K562 (cell line): Measurements from ENCODE around the gene RARRES2. TPM values are rescaled to one million over a fixed set of nuclear protein-coding genes. Genes with fewer than 3 reads are reported as not detected.

Experiments
- BRF2 ChIP-seq: IDR thresholded peaks from 3 replicates; pipeline ENCODE4 v1.6.1; 2011; ENCODE audit warnings: borderline replicate concordance, mild to moderate bottlenecking; ENCODE audit not compliant: insufficient read length, insufficient read depth
- DEAF1 ChIP-seq: fragments of 450-650 bp; formaldehyde crosslinking; IDR thresholded peaks from 2 replicates; pipeline ENCODE4 v1.4.0; 2020; ENCODE audit warnings: mild to moderate bottlenecking, moderate library complexity
- KDM4B ChIP-seq, 2 experiments: fragments of 450-650 bp in 1 of 2; sonication (generic) in 1 of 2; IDR thresholded peaks; 2 replicates each; pipeline ENCODE4 v1.6.1; 2016 to 2017; ENCODE audit warnings: borderline replicate concordance in 2 of 2, antibody characterized with exemption in 1 of 2, low read depth in 1 of 2, mild to moderate bottlenecking in 1 of 2
- MCM3 ChIP-seq: fragments of 450-650 bp; IDR thresholded peaks from 2 replicates; pipeline ENCODE4 v1.6.1; 2016
- NCOA1 ChIP-seq: fragments of 450-650 bp; IDR thresholded peaks from 2 replicates; pipeline ENCODE4 v1.6.1; 2016; ENCODE audit warnings: low read depth
- NFE2L1 ChIP-seq: fragments of 450-650 bp; IDR thresholded peaks from 2 replicates; pipeline ENCODE4 v1.6.1; 2016; ENCODE audit warnings: missing genetic modification characterization, low read depth, mild to moderate bottlenecking, missing compliant biosample characterization, moderate library complexity, borderline replicate concordance
- NR2F6 ChIP-seq: fragments of 450-650 bp; formaldehyde crosslinking; IDR thresholded peaks from 2 replicates; pipeline ENCODE4 v1.4.0; 2020; ENCODE audit warnings: mild to moderate bottlenecking
- POLR2A ChIP-seq: fragments of 450-650 bp; conservative IDR thresholded peaks from 2 replicates; pipeline ENCODE4 v1.6.1; 2016
- PRMT5 ChIP-seq: sonication (generic); formaldehyde crosslinking; IDR thresholded peaks from 2 replicates; pipeline ENCODE4 v1.5.0; 2020; ENCODE audit warnings: missing genetic modification reagents
- RAD51 ChIP-seq: fragments of 450-650 bp; IDR thresholded peaks from 2 replicates; pipeline ENCODE4 v1.7.1; 2016; ENCODE audit warnings: low read depth, mild to moderate bottlenecking, borderline replicate concordance
- SMAD2 ChIP-seq: fragments of 150-350 bp; IDR thresholded peaks from 2 replicates; pipeline ENCODE4 v1.6.1; 2014; ENCODE audit warnings: low read depth, mild to moderate bottlenecking, low read length
- ZBTB11 ChIP-seq, 3 experiments: fragments of 200-800 bp in 1 of 3; fragments of 250-450 bp in 1 of 3; fragments of 450-650 bp in 1 of 3; sonication (Bioruptor Pico) in 1 of 3; sonication (Bioruptor generic) in 1 of 3; formaldehyde crosslinking in 1 of 3; IDR thresholded peaks; 2 replicates each; pipeline versions ENCODE4 v1.6.1 to v1.8.0; 2016 to 2022; ENCODE audit warnings: mild to moderate bottlenecking in 2 of 3, missing genetic modification characterization in 2 of 3, missing compliant biosample characterization in 1 of 3, moderate library complexity in 1 of 3
- ZNF121 ChIP-seq: sonication (generic); formaldehyde crosslinking; conservative IDR thresholded peaks from 2 replicates; pipeline ENCODE4 v1.8.0; 2022; ENCODE audit warnings: missing genetic modification reagents
- ZNF408 ChIP-seq: fragments of 250-450 bp; sonication (Bioruptor Pico); IDR thresholded peaks from 2 replicates; pipeline ENCODE4 v1.4.0; 2020; ENCODE audit warnings: low read depth, mild to moderate bottlenecking, moderate library complexity
- polyA plus RNA-seq, 8 experiments: library from polyadenylated mRNA; depleted of rRNA in 4 of 8; stranded (reverse) in 5 of 8; unstranded in 3 of 8; fragments of >200 nt; fragmentation: Nextera tagmentation in 2 of 8; fragmentation: Illumina TruSeq in 1 of 8; extraction: Ambion mirVana in 2 of 8; extraction: Trizol in 1 of 8; gene quantifications; 2 replicates each; pipeline versions ENCODE4 v1.2.1 to v1.2.3, GENCODE V29; 2011 to 2014; ENCODE audit warnings: inconsistent platforms in 1 of 8, missing spikeins in 1 of 8
- total RNA-seq, 7 experiments: library from RNA; depleted of rRNA in 6 of 7; stranded (reverse); fragments of >200 nt in 6 of 7; fragmentation: Illumina TruSeq in 2 of 7; extraction: Trizol in 2 of 7; gene quantifications; 2 replicates each; pipeline versions ENCODE4 v1.2.1 to v1.2.3, GENCODE V29; 2011 to 2021; ENCODE audit warnings: low replicate concordance in 1 of 7

RARRES2 gene
- total and polyA plus RNA-seq, 9 of the 15 experiments (the other 6 are each of a cell fraction or from before 2014, with no cell fraction given), result 0.11 to 1.7 (median 0.23) TPM; not detected in 6

GRCh38 chr7:150322833-150323681, 18.4 kb downstream of the RARRES2 start, which contains the start of the genes ACTR3C and LRRC61 (continued):
- TF ChIP-seq BRF2, result no peak
- TF ChIP-seq NR2F6 (CRISPR knock-in tag), result peak; percentile 95; the same call in 1 of the 2 replicates
- TF ChIP-seq ZNF121, result peak; percentile 55
- TF ChIP-seq DEAF1, result peak; percentile 69
- TF ChIP-seq KDM4B (IDR thresholded peaks at IDR 0.05; ENCODE audit: borderline replicate concordance in 2 of 2, low read depth in 1 of 2), result no peak
- peak; percentile 91 for TF ChIP-seq POLR2A
- TF ChIP-seq NFE2L1 (tag), result no peak
- TF ChIP-seq PRMT5 (CRISPR knock-in tag), result no peak
- no peak for TF ChIP-seq SMAD2
- no peak for TF ChIP-seq ZNF408 (CRISPR knock-in tag)
- peak; percentile 78 for TF ChIP-seq NCOA1
- peak in 2 of 3 experiments; percentile 37 to 54; a peak in 3 of 6 replicates for TF ChIP-seq ZBTB11 (CRISPR knock-in tag; IDR thresholded peaks at IDR 0.05)
- TF ChIP-seq MCM3, result no peak
- TF ChIP-seq RAD51, result no peak
